ENCODE measurements around the gene TPRN.

Gene TPRN

DNA sequence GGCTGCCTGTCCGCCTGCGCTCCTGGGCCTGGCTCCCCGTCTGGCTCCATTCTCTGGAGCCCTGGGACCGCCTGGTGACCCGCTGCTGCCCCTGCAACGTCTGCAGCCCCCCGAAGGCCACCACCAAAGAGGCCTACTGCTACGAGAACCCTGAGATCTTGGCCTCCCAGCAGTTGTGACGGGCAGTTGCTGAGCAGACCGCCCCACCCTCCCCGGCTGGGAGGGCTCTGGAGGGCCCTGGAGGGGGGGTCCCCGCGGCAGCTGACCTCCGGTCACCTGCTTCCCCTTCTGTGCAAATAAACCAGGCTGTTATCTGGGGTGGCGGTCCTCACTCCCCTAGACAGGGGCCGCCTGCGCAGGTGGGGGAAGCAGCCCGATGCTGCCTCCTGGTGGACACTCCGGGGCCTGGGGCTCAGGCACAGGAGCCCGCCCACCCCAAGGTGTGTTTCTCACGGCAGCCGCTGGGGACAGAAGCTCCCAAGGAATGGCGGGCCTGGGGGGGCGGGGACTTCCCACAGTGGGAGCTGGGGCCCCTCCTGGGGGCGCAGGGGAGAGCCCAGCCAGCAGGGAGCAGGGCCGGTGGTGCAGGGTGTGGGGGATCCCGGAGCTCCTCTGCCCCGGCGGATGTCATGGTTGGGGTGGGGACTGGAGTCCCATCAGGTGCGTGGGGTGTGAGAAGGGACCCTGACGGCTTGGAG lies 35.8 kb upstream of the TPRN start:
- DNase-seq (ENCODE audit: low spot score): peak; percentile 77

- DNase-seq (ENCODE audit: low spot score): no peak
Measured at GRCh38 chr9:137235424-137236237, 35.1 kb upstream of the TPRN start.

DNA sequence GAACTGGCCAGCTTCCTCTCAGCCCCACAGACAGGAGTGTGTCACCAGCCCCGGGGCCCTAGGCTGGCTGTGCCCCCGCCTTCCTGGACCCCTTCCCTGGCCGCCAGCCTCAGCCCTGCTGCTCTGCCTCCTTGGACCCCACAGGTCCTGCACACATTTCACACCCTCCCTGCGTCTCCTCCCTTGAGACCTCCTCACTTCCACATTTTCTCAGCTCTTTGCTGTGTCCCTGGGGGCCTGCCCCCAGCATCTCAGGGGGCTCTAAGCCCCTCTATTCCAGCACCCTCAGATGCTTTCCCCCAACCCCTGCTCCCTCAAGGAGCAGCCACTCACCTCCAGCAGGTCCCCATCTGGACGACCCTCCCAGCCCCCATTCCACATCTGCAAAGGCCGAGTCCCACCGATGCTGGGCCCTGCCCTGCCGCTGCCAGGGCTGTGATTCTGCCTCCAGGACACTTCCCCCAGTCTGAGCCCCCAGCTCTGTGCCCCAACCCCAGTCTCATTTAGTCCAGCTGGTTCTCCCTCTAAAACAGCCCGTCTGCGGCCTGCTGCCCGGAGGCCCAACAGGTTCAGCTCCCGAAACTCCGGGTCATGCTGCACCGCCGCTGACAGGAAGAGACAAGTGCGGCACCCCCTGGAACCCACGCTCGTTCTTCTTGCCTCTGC lies 34.4 kb upstream of the TPRN start:
- DNase-seq (ENCODE audit: low spot score): no peak

- no peak for DNase-seq (ENCODE audit: low spot score)
Measured at GRCh38 chr9:137234055-137234697, 33.6 kb upstream of the TPRN start.

DNA sequence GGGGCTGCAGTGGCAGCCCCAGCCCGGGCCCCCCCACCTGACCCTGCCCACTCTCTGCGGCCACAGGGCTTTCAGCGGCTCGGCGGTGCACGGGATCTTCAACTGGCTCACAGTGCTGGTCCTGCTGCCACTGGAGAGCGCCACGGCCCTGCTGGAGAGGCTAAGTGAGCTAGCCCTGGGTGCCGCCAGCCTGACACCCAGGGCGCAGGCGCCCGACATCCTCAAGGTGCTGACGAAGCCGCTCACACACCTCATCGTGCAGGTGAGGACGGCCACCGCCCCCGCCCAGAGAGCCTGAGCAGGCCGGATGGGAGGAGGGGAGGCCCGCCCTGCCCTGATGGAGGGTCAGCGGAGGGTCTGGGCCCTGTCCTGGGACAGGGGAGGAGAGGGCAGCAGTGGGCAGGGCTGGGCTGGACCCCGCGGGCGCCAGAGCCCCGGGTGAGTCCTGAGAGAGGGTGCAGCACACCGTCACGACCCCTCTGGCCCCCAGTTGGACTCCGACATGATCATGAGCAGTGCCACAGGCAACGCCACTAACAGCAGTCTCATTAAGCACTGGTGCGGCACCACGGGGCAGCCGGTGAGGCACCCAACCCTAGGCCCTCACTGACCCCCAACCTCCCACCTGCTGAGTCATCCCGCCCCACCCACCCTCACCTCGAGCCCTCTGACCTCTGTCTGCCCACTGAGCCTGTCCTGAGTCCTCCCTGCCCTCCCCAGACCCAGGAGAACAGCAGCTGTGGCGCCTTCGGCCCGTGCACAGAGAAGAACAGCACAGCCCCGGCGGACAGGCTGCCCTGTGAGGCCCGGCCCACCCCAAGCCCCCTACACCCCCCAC lies 32.8 kb upstream of the TPRN start:
- DNase-seq (ENCODE audit: low spot score): no peak

DNA sequence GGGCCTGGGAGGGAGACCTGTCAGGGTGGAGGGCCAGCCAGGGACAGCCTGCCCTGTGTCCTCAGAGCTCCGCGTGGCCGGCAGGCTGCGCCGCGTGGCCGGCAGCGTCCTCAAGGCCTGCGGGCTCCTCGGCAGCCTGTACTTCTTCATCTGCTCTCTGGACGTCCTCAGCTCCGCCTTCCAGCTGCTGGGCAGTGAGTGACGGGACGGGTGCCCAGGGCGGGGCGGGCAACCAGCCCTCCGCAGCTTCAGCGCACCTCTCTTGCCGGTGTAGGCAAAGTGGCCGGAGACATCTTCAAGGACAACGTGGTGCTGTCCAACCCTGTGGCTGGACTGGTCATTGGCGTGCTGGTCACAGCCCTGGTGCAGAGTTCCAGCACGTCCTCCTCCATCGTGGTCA lies 32.0 kb upstream of the TPRN start:
- DNase-seq (ENCODE audit: low spot score): no peak

DNA sequence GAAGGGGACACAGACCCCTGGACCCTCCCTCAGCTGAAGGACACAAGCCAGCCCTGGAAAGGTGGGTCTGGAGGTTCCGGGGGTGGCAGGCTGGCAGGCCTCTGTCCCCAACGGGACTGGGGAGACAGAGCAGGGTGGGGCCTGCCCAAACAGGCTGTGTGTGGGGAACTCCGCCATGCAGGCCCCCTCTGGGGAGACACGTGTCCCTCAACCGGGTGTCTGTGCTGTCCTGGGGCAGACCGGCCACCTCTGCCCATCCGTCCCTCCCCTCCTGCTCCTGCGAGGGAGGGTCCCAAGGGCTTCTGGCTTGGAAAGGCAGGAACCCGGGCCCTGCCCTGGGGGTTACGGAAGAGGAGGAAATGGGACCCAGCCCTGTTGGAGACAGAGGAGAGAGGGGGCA lies 31.6 kb upstream of the TPRN start:
- DNase-seq (ENCODE audit: low spot score): no peak

- DNase-seq (ENCODE audit: low spot score): no peak
Measured at GRCh38 chr9:137231372-137232039, 31.0 kb upstream of the TPRN start.

DNA sequence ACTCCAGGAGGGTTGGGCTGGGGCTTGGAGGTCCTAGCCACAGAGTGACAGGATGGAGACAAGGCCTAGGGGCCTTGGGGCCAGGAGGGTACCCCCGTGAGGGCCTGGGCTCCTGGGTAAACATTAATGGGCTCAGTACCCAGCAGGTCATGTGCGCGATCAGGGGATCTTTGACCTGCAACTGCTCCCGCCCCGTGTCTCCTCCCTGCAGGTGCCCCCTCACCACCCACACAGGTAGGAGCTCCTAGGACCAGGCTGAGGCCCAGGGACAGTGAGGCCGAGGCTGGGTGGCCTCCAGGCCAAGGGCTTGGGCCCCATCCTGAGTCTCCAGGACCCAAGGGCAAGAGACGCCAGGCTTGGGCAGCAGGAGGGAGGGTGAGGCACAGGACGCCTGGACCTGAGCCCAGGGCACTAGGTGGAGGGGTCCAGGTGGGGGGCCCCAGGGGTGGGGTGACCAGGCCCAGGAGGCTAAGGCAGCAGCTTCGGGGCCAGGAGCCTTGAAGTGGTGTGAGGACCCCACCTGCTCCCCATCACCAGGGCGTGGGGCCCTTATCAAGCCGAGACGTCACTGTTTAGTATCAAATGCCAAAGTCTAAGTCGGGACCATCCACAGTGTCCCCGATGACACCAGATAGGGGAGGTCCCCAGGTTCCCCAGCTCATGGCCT lies 30.3 kb upstream of the TPRN start, which contains the start of gene SLC34A3:
Gene SLC34A3, plus strand, starts transcription at position 197 of the 667 bp plus-strand sequence. CDS start 802 bp downstream, outside the sequence.
- no peak for DNase-seq (ENCODE audit: low spot score)

- no peak for DNase-seq (ENCODE audit: low spot score)
Measured at GRCh38 chr9:137229903-137230704, 29.6 kb upstream of the TPRN start.

GRCh38 chr9:137228968-137229896 lies 28.7 kb upstream of the TPRN start:
- DNase-seq (ENCODE audit: low spot score): no peak

DNA sequence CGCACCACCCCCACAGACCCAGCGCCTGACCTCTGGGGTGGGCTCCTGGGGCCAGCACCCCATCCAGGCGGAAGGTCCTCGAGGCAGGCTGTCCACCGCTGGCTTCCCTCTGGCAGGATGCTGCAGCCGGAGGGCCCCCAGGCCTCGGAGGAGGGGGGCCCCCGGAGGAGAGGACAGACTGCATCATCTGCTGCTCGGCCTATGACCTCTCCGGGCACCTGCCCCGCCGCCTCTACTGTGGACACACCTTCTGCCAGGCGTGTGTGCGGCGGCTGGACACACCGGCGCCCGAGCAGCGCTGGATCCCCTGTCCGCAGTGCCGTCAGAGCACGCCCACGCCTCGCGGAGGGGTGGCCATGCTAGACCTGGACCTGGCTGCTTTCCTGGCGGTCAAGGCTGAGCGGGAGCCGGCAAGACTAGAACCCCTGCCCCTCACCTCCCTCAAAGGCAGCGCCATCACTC lies 28.0 kb upstream of the TPRN start:
- no peak for DNase-seq (ENCODE audit: low spot score)

DNA sequence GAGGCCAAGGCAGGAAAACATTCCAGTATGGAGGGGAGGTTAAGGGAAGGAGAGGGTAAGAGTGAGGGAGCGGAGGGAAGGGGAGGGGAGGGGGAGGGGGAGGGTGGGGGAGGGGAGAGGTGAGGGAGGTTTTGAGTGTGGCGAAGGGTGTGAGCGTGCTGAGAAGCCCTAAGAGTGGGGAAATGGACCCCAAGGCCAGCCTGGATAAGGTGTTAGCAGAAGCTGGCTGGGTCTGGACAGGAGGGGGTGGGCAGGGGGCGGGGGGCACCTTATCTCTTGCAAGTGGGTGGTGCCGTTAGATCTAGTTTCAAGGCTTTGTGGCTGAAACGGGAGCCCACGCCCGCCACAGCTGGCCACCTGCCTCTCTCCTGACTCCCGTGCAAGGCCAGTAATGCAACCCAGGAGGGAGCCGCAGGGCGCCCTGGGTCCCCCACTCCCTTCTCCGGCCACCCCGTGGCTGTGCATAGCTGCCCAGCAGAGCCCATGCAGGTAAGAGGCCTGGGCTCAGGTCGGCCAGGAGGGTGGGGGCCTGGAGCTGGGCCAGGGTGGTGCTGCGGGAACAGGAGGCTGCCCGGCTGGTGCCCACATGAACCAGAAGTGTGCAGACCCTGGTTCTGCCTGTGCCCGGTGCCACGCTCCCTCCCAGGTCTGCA lies 27.4 kb upstream of the TPRN start:
- DNase-seq (ENCODE audit: low spot score): no peak

GRCh38 chr9:137227054-137227852 lies 26.7 kb upstream of the TPRN start, which contains the start of gene RNF224:
Gene RNF224, plus strand, starts transcription at chr9:137227502. Its CDS starts 834 bp downstream, at chr9:137228336.
- peak; percentile 79 for DNase-seq (ENCODE audit: low spot score)

DNA sequence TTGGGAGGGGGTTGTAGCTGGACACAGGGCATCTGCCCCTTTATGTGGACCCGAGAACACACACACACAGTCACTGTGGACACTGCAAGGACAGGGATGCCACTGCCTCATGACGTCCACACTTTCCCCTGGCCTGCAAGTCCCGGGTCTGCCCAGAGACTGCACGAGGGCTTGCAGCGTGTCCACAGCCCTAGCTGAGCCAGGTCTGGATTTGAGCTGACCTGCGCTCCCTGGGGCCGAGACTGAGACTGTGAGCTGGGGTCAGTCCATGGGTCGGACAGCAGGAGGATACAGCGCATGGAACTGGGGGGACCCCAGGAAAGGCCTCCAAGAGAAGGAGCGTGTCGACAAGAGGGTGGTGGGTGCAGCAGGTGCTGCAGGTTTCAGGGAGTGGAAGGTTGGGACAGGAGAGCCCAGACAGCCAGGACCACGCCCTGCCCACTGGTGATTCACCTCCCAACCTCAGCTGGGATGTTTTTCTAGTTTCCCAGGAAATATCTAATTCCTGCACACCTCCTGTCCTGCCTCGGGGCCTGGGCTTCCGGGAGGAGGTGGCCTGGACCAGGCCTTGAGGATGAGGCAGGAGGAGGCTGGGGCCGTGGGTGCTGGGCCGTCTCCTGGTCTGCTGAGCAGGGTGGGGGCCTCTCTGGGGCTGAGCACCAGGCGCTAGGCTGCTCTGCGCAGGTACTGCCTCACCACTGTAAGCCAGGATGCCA lies 26.0 kb upstream of the TPRN start:
- no peak for DNase-seq (ENCODE audit: low spot score)
